Fibroblast of the aortic adventitia (primary cell): Measurements from ENCODE around the gene UBR2. TPM values are rescaled to one million over a fixed set of nuclear protein-coding genes. Genes with fewer than 3 reads are reported as not detected.

Source experiments
- DNase-seq: peaks from one replicate; pipeline ENCODE4 v3.0.0-alpha.2; 2010; ENCODE audit warnings: low read depth
- H3K4me3 ChIP-seq: 2 replicates; pipeline ENCODE4 v1.5.1; 2011; ENCODE audit warnings: low read depth, mild to moderate bottlenecking, control low read depth, low read length, moderate library complexity
- total RNA-seq: library from RNA; depleted of rRNA; stranded (reverse); fragments of >200 nt; gene quantifications from 2 replicates; pipeline ENCODE4 v1.2.3, GENCODE V29; 2012; ENCODE audit warnings: low replicate concordance
- TF ChIP-seq, protein P1 (sequence below): IDR thresholded peaks from 2 replicates; pipeline ENCODE4 v1.5.1; 2011; ENCODE audit warnings: mild to moderate bottlenecking, low read length, control low read depth, inconsistent platforms; ENCODE audit not compliant: insufficient read depth

UBR2 gene
- total RNA-seq, 1 donor: 35.9 TPM

DNA sequence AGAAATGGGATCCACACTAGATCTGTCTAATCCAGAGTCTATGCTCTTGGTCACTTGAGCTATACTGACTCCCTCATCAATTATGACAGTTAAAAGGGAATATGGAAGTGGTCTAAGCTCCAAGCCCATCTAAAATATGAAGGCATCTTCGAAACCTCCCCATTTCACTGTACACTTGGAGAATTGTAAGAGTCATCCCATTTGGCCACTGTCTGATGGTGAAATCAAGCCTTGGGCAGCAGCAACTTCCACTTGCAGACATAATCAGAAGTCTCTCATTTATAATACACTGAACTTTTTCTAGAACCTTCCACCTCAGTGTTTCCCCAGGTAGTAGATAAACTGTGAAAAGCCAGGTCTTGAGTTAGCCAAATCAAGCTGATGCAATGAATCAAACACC lies 26.3 kb upstream of the UBR2 start:
- peak; percentile 45 for DNase-seq
- H3K4me3 ChIP-seq: no peak overlapping the region
- TF ChIP-seq, protein P1, sequence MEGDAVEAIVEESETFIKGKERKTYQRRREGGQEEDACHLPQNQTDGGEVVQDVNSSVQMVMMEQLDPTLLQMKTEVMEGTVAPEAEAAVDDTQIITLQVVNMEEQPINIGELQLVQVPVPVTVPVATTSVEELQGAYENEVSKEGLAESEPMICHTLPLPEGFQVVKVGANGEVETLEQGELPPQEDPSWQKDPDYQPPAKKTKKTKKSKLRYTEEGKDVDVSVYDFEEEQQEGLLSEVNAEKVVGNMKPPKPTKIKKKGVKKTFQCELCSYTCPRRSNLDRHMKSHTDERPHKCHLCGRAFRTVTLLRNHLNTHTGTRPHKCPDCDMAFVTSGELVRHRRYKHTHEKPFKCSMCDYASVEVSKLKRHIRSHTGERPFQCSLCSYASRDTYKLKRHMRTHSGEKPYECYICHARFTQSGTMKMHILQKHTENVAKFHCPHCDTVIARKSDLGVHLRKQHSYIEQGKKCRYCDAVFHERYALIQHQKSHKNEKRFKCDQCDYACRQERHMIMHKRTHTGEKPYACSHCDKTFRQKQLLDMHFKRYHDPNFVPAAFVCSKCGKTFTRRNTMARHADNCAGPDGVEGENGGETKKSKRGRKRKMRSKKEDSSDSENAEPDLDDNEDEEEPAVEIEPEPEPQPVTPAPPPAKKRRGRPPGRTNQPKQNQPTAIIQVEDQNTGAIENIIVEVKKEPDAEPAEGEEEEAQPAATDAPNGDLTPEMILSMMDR: no peak

DNA sequence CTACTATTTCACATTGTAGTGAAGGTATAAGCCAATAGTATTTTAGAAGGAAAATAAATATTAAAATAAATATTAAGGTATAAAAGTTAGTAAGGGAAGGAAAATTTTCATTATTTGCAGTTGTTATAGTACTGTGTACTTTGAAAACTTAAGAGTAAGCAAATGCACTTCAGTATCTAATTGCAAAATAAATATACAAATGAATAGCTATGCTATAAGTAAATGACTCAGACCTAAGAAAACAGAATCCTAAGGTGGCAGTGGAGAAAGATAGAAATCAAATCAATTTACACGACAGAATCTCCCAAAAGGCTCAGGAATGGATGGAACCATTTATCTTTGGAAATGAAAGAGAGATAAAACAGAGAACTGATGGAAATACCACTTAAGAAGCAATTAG lies 24.7 kb upstream of the UBR2 start:
- no peak for DNase-seq
- H3K4me3 ChIP-seq: no peak overlapping the region
- TF ChIP-seq, protein P1: no peak

GRCh38 chr6:42545226-42545773 lies 18.5 kb upstream of the UBR2 start:
- H3K4me3 ChIP-seq: no peak overlapping the region
- TF ChIP-seq, protein P1: no peak
- DNase-seq: no peak

GRCh38 chr6:42547407-42548329 lies 16.2 kb upstream of the UBR2 start:
- DNase-seq: peak; percentile 81
- TF ChIP-seq, protein P1: peak; percentile 99
- H3K4me3 ChIP-seq: peak overlapping the region; percentile 71

DNA sequence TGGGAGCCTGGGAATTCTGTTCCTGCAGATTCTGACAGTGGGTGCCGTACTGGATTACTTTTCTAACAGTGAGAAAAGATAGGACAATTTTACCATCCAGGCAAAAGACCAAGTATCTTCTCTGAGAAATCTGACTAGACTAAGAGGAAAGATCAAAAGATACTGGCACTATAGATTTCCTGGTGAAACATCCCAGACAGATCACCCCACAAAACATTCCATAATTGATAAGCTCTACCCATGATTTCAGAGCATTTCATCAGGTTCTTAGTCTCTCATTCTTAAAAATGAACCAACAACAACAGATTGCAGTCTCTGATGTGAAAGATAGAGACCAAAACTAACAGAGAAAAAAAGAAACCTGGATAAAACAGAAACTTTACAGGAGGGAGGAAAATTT lies 13.6 kb upstream of the UBR2 start:
- TF ChIP-seq, protein P1: no peak
- peak; percentile 84 for DNase-seq
- H3K4me3 ChIP-seq: no peak overlapping the region

DNA sequence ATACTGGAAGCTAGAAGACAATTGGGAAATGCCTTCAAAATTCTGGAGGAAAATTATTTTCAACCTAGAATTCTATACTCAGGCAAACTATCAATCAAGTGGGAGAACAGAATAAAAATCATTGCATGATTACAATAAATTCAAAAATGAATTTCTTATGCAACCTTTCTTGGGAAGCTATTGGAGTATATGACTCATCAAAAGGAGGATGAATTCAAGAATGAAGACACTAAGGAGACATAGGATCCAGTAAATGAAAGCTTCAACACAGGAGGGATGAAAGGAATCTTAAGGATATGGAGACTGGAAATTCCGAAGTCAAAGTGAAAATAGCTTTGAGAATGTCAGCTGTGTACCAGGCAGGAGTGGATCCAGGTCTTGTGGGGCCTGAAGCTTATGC lies 12.6 kb upstream of the UBR2 start:
- peak; percentile 40 for DNase-seq
- TF ChIP-seq, protein P1: no peak
- no peak overlapping the region for H3K4me3 ChIP-seq
